NOMO-1 treated with DMSO at 0.1 percent for 48 hours (cell line): ENCODE measurements around the gene OTOF.
"Not testable (repeated sequence)": the region's sequence is repeated elsewhere in the genome, so short reads cannot be mapped to it uniquely, and the experiment has no call there.

Experiments
- DNase-seq: peaks from one replicate; lab custom pipeline; 2025; ENCODE audit not compliant: unreplicated experiment; lab: John Stamatoyannopoulos, UW

OTOF gene

GRCh38 chr2:26481706-26482105 is 3.8 kb upstream of the OTOF start:
- DNase-seq, result no peak

- no peak for DNase-seq
Observed at GRCh38 chr2:26480566-26481423, 2.9 kb upstream of the OTOF start.

GRCh38 chr2:26479789-26480565 is 2.1 kb upstream of the OTOF start:
- no peak for DNase-seq

DNA sequence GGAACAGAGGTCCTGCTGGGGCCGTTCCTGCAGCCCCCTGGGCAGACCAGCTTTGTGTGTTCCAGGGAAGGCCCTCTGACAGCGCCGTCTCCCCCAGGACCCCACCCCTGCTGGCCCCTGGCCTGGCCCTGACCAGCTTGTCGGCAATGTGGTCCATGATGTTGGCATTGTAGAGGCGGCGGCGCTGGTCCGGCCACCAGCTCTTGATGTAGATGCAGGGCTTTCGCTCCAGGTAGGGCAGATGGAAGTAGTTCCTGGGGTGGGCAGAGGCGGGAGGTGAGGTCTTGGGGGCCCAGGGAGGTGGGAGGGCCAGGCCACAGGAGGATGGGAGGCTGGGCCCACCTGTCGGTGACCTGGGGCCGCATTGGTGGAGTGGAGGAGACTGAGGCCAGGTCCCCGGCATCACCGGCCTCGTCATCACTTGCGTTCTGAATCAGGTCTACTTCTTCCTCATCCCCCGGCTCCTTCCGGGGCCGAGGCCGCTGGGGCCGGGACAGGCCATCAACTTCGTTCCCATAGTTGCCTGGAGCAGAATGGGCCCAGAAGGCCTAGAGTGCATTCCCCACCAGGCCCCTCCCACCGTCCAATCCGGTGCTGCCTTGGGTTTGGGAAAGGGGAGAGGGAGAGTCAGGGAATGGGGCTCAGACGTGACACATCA is 1.3 kb upstream of the OTOF start:
- DNase-seq, result no peak

GRCh38 chr2:26478366-26478765 is 442 bp upstream of the OTOF start:
- DNase-seq, result no peak

GRCh38 chr2:26477126-26477910 is 606 bp downstream of the OTOF start:
- DNase-seq, result peak; percentile 12

DNA sequence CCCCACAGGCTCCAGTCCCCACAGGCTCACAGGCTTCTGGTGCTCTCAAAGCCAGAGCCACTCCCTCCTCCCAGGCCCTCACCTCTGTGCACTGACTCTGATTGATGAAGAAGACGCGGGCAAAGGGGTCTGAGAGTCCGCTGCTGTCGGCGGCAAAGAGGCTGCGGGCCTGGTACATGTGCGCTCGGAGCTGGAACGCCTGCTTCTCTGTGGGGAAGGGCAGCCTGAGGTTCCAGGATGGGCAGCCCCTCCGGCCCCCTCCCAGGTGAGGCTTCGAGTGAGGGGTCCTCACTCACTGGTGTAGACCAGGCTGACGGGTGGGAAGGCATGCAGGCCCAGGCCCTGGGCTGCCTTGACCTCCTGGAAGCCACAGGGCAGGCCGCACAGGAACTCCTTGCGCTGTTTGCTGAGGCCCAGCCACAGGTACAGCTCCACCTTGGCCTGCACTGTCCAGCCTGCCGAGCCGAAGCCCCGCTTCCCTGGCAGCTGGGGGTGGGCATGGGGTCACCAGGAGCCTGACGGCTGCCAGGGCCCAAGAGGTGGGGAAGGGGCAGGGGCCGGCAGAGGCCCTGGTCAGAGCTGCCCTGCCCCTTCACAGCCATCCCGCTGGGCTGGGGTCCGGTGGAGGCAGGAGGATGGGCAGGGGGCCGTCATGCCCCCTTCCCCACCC is 2.0 kb downstream of the OTOF start:
- DNase-seq, result no peak

- no peak for DNase-seq
Observed at GRCh38 chr2:26475037-26475436, 2.9 kb downstream of the OTOF start.

- DNase-seq, result no peak
Observed at GRCh38 chr2:26474261-26474785, 3.6 kb downstream of the OTOF start.

DNA sequence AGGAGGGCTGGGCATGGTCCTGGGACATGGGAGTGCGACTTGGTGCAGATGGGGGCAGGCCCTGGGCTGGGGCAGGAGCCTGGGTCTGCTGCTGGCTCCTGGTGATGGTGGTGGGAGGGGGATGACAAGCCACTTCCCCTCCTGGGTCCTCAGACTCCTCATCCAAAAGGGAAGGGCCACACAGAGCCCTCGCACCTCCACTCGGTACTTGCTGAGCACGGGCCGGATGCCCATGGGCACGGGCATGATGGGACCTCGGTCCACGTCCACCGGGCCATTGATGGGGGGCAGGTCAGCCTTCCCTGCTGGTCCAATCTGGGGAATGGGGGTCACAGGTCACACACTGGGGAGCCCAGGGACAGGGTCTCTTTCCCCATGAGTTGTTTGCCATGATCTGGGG is 4.1 kb downstream of the OTOF start:
- DNase-seq, result no peak

DNA sequence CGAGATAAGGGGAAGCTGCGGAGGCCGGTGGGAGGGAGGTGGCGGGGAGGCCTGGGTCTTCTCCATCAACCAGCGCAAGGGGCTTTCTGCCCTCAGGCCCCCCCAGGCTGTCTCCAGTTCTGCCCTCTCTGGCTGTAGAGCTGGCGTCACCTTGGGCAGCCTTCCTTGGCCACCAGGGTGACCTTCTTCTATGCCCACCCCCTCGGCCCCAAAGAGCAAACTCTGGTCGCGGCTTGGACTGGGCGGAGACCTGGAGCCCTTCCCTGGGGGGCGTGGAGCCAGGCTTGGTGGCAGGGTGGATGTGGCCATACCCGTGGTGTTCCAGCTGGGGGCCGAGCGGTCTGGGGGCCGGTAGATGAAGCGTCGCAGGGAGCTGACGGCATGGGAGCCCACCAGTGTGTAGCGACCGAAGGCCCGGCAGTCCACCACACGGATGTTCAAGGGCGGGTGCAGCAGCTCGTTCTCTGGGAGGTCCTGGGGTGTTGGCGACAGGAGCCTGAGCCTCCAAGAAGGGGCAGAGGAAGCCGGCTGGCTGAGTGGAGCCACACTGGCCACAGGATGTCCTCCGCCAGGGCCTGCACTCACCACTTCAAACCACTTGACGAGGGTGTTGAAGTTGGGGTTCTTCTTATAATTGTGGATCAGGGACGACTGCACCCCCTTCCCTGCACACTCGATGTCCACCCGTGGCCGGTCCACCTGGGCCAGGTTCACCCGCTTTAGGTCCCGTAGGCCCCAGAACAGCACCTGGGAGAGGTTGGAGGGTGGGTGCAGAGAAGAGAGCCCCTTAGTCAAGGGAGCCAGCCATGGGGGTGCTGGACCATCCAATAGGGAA is 4.9 kb downstream of the OTOF start:
- no peak for DNase-seq

GRCh38 chr2:26471766-26472706 is 5.9 kb downstream of the OTOF start:
- no peak for DNase-seq

- DNase-seq, result no peak
Observed at GRCh38 chr2:26471289-26471688, 6.6 kb downstream of the OTOF start.

- no peak for DNase-seq
Observed at GRCh38 chr2:26470601-26471260, 7.2 kb downstream of the OTOF start.

- no peak for DNase-seq
Observed at GRCh38 chr2:26469955-26470354, 8.0 kb downstream of the OTOF start.

- peak; percentile 76 for DNase-seq
Observed at GRCh38 chr2:26469092-26469710, 8.7 kb downstream of the OTOF start.

- DNase-seq, result not testable (repeated sequence)
Observed at GRCh38 chr2:26468544-26468943, 9.4 kb downstream of the OTOF start.
